Astrocyte of the hippocampus (primary cell): ENCODE data around the gene TACC2.

Experiments used
- DNase-seq: peaks from one replicate; pipeline ENCODE4 v3.0.0; 2011; ENCODE audit warnings: low read depth, low spot score

TACC2 gene

DNA sequence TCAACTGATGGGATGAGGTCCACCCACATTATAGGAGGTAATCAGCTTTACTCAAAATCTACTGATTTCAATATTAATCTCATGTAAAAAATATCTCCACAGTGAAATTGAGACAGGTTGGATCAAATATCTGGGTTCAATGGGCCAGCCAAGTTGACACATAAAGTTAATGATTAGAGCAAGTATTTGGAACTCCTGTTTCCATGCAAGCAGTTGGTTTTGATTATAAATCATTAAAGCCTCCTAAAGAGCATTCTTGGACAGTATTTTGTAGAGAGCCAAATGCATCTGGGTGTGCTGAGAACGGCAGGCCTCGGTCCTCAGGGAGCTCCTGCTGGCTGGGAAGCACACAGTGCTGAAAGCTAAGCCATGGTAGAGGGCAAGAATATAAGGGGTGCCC, 155.2 kb downstream of the TACC2 start:
- DNase-seq = no peak

DNA sequence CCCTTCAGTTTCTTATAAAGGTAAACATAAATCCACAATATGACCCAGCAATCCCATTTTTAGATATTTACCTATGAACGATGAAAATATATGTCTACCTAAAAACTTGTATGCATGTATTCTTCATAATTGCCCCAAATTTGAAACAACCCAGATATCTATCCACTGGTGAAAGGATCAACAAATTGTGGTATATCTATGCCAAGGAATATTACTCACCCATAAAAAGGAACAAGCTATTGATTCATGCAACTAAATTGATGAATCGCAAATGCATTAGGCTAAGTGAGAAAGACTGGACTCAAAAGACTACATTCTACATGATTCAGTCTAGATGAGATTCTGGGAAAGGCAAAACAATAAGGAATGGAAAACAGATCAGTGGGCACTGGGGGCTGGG, 156.2 kb downstream of the TACC2 start:
- DNase-seq = no peak

DNA sequence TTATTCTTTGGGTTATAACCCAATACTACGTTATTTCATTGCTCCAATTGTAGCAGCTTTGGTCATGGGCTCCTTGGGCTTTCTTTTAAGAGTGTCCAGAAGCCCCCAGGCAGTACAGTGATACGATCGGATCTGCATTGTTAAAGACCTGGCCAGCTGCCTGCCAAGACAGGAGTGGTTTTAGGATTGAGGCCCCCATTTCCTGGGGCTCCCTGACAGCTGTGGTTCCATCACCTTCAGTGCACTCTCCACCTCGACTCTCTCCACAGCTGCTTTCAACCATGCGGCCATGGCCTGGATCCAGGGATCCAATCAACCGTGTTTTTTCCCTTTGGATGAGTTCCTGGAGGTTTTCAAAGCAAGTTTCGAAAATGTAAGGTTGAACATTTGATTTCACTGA, 158.7 kb downstream of the TACC2 start:
- DNase-seq = peak; percentile 84

DNA sequence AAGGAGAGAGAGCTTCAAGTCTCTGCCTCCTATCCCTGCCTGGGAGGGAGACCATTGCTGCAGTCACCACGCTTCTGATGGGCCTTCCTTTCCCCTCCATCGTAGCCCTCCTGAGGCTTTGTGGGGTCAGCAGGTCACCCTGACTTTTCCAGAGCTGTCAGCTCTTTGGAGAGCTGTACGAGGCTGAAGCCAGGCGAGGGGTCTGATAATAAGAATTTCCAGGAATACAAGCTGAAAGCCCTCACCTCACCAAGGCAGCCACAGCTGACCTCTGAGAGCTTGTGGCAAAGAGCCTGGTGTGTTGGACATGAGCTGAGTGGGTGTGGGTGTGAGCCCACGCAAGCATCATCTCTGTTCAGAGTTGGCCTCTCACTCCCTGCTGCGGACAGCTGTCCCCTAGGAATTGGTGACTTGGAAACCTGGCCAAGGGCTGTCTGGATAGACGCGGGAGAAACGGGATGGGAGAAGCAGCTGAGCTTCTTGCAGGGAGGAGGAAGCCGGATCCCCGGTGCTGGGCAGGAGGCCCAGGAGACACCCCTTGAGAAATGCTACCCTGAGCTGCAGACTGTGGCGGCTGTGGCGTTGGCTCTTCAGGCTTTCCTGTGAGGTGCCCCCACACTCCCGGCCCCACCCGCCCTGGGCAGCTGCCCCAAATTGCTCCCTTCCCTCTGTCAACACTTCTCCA, 160.1 kb downstream of the TACC2 start:
- DNase-seq = no peak

DNA sequence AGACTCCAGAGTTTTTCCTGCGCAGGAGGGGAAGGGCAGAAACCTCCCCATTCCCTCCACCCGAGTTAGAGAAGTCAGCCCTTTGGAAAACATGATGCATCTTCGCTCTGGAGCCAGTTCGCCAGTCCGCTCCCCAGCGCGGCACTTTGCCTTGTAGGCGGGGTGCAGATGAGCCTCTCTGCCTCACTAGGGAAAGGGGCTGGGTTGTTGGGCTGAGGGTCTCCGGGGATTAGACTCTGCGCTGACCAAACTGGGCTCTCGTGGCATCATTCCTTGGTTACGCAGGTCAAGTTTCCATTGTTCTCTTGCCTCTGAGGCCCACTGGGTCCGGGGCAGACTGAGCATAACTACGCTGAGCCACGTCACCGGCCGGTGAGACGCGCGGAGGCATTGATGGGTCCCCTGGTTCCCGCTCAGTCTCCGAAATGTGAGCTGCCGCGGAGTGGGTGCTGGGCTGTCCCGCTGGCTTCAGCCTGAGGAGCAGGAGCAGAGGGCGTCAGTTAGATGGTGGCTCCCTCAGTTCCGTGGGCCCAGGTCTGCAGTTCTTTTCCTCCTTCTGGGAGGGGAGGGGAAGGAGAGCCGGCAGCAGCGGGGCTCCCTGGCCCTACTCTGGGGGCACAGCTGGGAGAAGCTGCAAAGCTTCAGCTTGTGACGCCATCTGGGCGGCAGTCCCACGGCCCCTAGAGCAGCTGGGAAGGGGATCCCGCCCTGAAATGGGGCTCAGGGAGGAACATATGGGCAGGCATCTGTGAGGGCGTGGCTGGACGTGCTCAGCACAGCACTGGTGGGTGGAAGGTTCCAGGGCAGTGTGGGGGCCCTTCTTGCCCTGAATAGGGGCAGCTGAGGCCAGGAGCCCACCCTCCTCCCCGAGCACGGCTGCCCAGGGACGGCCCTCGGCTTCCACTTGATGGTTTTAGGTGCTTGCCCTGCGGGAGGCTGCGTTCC, 160.9 kb downstream of the TACC2 start:
- no peak for DNase-seq

DNA sequence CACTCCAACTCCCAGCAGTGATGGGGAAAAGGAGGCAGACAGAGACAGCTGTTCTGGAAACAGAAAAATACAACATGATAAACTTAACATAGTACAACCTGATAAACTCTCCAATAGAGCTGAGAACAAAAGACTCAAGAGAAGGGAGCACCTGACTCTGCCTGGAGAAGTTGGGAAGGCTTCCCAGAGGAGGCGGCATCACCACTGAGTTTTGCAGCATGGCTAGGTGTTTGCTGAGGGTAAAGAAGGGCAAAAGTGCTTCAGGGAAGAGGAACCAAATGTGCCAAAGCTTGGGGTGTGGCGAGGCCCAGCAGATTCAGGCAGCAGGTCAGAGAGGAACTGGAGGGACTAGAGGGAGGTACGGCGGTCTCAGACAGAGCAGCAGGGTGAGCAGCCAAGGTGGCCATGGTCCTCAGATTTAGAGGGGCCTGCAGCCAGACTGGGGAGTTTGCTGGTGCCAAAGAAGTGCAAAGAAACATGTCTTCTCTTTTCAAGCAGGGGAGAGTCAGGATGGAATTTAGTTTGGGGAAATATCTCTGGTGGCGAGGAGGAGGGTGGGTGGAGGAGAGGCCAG, 162.2 kb downstream of the TACC2 start:
- no peak for DNase-seq

DNA sequence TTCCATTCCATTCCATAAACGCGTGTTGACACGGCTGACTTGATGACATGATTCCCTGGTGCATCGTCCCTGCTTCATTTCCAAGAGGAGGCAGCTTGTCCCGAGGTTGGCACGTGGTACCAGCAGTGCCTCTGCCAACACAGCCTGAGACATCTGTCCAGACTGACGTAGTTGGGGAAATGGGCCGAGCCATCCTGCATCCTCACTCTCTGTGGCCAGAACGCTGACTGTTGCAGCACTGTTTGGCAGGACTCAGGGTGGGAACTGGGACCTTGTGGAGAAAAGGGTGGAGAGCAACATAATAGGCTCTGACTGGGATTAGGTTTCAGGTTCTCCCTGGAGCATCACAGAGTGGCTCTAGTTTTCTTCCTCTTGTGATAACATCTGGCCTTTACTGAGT, 163.6 kb downstream of the TACC2 start:
- no peak for DNase-seq

DNA sequence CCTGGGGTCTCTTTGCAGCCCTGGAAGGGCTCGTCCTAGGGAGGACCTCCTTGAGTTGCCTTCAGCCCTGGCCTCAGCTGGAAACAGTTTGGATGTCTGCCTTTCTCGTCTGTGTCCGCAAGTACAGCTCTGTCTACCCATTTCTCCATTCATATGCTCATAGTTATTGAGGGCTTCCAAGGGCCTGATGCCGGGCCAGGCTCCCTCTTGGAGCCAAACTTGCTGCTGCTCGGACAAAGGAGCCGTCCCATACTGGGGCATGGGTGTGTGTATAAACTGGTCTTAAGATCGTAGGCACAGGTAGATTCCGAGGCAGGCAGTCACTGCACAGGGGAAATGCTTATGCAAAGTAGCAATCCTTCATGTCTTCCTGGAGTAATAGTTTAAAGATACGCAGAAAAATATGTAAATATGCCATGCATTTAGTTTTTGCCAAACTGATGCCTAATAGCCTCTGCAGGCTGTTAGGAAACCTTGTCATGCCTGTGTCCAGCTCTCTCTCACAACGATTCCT, 165.1 kb downstream of the TACC2 start:
- DNase-seq = no peak

DNA sequence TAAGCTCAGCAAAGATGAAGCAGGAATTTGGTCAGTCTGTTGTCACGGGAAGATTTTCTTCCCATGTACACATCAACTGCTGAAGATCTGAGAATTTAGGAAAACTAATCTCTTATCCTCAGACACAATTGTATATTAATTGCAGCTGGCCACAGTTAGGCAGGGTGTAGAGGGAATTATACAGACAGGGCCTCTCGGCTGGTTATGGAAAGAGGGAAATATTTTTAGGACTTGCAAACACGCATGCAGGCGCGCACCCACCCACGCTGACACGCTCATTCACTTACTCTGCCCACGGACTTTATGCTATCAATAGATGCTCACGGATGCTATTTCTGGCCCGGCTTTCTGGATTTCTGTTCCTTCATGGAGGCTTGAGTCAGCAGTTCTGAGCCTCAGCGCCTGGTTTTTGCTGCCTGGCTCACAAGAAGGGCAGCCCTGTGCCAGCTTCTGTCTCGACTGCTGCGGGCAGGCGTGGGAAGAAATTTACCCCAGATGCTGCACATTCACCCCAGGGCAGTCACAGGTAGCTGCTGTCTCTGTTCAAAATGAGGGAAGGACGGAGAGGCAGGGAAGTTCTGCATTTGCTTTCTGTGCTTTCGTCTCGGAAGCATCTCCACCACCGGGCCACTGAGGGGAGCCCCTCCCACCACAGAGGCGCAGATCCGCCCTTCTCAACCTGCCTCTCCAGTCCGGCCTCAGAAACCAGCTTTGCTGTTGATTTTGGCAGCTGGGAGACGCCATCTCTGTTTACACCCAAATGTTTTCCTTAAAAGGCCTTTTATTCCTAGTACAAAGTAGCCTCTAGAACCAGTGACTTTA, 165.8 kb downstream of the TACC2 start:
- peak; percentile 65 for DNase-seq

DNA sequence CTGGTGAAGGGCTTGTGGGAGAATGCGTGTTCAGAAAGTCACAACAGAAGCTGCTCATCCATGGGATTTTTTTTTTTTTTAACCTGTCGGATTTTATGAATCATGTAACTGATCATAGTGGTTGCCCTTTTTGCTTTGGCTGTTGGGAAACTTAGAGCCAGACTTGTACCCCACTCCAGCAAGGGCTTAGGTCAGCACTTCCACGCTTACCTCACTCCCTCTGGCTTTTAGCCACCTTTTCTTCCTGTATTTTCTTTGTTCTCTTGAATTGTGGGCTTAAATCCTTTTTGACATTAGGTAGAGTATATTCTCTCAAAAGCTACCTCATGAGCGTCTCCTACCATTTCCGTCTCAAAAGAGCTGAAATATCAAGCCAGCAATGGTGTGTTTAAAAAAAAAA, 168.5 kb downstream of the TACC2 start:
- DNase-seq = no peak

DNA sequence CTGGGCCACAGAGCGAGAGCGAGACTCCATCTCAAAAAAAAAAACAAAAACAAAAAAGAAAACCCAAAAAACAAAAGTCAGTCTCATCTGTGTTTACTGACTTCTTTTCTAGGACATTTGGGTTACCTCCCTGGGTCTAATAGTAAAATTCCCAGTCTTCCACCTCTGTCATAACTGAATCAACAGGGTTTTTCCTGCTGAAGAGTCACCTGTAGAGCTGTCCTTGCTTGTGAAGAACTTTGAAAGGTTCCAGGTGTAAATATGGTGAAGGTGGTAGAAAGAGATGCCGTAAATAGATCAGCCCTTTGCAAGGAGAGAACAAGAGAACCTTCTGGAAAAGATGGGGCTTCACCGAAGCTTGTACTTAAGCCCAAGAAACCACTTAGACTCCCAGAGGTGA, 169.4 kb downstream of the TACC2 start:
- no peak for DNase-seq

DNA sequence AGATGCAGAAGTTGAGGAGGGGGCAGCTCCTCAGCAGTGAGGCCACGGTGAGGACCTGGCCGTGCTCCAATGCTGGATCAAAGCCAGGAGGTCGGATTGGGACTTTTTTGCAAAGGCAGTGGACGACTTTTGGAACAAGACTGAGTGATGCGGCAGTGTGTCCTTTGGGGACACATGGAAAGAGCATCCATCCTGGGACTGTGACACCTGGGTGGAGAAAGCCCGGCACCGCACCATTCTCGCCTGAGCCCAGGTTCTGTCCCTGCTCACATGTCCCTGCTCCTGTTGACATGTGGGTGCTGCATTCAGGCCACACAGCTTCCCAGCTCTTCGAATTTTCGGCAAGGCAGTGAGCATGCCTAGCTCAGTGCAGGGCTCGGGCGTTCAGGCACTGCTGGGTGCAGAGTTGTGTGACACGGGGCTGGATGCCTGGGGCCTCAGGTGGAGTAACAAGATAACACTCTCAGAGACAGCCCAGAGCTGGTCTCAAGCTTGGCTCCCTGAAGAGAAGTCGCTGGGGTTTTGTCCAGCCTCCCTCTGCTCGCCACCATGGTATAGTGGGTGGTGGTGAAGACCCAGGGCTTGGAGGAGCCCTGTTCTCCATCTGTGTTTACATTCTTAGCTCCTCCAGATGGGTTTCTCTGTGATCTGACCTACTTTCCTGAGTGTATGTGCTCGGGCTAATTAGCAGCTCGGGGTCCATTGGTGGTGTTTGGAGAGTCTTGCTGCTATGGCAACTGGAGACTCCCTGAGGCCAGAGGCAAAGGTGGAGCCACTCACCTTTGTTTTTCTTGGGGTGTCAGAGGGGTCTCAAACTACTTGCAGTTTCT, 170.4 kb downstream of the TACC2 start:
- no peak for DNase-seq

DNA sequence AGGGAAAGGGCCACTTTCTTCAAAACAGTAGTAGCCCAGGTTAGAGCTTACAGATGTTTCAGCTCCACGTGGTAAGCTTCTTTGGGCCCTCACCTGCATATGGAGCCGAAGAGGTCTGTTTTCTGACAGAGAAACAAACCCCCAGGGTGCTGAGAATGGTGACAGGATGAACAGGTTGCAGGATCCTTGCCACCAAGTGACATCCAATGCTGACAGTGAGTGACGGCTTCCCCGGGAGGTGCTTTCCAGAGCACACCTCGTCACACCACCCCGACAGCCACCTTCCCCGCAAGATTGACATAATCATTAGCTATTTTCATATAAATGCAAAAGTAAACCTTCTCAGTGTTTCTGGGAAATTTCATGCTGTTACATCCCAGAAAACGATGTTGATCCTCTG, 172.8 kb downstream of the TACC2 start:
- DNase-seq = no peak

DNA sequence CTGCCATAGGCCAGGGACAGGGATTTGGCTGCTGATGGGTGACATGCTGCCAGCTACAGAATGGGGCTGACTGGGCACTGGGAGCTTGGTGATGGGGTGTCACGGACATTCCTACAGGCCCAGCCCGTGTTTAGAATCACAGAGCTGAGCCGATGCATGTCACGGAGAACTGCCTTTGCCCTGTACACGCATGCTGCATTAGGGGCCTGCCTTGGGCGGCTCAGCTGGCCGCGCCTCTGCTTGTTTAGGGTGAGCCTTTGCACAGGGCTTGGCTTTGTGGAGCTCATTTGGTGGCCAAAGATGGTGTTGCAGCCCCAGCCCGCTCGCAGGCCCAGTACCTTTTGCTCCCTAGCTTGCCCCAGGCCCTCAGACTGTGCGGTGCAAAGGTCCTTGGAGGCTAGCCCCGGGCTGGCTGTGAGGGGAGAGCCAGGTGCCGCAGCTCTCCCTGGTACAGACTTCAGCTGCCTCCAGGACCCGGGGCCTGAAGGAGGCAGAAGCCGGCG, 173.8 kb downstream of the TACC2 start:
- DNase-seq = peak; percentile 50

DNA sequence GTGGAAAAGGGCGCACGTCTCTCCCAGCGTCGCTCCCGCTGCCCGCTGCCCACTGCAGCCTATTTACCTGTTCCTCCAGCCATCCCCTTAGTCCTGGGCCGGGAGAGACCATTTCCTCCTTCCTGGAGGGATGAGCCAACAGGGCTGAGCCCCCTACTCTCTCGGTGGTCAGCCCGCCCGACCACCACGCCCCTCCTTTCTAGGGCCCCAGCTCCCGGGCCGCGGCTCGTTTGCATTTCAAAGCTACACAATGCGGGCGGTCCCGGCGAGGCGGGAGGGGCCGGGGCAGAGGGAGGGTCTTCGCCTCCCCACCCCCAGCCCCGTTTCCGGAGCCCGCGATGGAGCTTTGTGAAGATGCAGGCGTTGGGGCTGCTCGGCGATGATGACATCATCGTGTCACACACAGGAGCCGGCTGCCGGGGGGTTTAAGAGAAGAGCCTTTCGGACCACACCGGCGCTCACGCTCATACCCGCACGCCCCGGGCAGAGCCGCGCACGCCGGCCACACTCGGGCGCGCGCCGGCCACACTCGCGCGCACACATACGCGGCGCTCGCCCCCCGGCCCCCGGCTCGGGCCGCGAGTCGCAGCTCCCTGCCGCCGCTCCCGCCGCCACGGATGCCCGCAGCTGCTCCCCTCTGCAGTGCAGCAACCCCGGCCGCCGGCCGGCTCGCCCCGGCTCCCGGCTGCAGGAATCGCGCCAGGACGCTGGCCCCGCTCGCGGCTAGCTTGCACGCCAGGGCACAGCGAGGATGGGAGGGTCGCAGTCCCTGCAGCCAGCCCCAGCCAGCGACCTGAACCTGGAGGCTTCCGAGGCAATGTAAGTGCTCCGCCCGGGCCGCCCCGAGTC, 174.4 kb downstream of the TACC2 start:
- DNase-seq = peak; percentile 77

DNA sequence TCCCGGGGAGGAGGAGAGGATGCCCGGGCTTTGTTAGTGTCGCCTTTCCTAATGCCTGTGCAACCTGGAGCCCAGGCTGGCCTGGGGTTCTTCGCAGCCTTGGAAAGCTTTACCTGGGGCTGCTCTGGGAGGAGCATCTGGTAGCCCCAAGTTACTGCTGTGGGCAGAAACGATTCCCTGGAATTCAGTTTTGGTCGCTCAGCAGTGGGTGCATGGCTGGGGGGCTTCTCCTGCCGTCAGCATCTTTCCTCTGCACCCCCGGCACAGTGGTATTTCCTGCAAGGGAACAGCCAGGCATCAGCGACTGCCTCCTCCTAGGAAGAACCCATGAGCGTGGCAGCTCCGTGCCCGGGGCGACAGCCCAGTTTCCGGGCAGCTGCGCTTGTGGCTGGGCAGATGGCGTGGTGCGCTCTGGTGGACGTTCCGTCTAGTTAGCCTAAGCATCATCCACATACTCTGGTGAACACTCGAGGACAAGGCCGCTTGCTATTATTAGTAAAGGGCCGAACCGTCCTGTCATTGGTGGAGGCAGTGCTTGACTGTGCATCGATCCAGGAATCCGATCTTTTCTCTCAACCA, 175.1 kb downstream of the TACC2 start:
- peak; percentile 69 for DNase-seq

DNA sequence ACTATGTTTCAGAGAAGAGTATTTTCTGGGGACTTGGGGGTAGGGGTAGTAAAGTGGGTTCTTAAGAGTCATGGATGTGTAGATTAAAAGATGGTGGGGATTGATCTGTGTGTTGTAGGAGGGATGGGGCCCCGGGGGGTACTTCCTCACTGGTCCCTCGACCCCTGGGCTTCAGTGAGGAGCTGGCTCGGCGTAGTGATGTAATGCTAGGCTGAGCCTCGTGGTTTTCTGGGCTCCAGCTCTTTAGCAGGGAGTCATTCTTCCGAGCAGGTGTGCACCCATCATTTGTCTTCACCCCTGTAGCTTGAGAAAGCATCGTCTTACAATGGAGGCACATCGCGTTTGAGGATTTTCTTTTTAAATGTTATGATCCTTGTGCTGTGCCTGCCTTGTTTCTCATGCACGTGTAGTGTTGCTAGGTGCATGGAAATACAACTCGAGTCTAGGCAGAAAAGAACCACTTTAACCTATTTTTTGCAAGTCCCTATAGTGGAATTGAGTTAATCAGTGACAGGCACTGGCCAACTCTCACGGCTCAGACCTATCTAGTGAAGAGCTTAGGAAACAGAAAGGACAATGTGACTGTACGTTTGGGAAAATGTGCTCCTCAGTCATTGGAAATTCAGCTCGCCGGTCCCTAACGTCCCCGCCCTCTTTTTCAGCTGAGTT, 176.0 kb downstream of the TACC2 start:
- no peak for DNase-seq

DNA sequence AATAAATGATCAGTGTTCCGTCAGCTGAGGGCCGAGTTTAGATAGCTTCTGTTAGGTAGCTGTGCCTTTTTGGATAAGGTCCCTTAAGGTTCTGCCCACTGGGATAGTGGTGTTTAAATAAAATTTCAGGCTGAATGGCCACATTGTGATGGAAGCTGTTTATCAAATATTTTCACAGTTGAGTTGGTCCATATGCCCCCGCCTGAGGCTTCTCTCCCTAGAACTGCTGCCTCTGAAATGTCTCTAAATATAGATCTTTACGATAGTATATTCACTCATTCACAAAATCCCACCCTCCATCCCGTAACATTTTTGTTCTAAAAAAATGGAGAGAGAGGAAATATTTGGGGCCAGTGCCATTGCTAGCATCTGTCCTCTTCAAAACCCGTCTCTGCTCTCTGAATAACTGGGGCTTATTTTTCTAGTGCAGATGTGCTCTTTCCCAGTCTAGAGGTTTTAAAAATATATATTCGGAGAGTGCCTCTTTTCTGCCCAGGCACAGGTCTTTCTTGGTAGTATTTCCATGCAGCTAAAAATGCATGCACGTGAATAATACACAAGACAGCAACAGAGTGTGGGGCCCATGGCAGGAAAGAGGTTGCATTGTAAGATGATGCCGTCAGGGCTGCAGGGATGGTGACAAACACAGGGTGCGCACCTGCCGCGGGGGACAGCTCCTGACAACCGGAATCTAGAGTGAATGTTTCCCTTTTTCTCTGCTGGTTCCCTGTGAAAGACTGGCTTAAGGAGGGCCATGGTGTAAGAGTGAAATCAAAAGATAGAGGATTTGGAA, 176.7 kb downstream of the TACC2 start:
- no peak for DNase-seq
